NCI-H345 treated with DMSO at 0.1 percent for 48 hours (cell line): Measurements from ENCODE around the gene CST9L.

Experiments
- DNase-seq: peaks from one replicate; lab custom pipeline; 2025; ENCODE audit not compliant: unreplicated experiment; lab: John Stamatoyannopoulos, UW

Gene CST9L, protein sequence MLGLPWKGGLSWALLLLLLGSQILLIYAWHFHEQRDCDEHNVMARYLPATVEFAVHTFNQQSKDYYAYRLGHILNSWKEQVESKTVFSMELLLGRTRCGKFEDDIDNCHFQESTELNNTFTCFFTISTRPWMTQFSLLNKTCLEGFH

DNA sequence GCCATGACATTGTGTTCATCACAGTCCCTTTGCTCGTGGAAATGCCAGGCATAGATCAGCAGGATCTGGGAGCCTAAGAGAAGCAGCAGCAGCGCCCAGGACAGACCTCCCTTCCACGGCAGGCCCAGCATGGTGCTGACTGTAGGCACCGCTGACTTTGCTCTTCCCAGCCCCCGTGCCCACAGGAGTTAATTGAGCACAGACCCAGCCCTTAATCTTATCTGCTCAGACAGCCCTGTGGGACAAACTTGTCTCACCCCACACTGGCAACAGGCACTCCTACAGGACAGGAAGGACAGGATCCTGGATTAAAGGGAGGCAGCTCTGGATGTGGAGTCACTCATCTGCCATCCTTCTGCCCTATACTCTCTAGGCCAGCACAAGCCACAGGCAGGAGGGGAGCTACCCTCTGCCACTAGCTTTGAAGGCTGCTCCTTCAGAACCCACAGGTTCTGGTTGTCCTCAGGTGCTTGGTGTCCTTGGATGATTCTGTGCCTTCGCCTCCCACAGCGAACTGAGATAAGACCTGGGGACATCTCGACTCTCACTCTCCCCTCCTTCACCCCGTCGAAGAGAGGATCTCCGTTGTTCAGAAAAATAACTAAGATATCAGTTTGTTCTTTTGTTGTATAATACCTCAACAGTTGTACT, at the start of gene CST9L:
CST9L (minus strand) TSS at position 165 of the 651 bp plus-strand sequence; CDS start at position 131, 34 bp downstream.
- no peak for DNase-seq

DNA sequence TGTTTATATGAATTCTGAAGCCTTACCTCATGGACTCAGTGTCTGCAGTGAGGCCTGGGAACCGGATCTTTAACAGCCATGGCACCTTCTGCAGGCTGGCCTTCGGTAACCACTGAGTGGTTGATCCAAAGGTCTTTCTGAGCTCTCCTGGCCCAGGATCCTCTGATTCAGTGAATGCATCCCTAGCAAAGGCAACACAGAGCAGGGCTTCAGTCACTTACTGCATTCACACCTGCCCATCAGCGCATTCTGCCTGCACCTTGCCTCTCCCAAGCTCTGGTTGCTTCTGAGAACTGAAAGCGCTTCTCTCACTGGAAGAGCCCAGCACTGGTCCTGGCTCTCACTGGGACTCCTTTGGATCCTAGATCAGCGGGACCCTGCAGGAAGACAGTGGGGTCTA, 45.9 kb upstream of the CST9L start:
- DNase-seq: no peak

DNA sequence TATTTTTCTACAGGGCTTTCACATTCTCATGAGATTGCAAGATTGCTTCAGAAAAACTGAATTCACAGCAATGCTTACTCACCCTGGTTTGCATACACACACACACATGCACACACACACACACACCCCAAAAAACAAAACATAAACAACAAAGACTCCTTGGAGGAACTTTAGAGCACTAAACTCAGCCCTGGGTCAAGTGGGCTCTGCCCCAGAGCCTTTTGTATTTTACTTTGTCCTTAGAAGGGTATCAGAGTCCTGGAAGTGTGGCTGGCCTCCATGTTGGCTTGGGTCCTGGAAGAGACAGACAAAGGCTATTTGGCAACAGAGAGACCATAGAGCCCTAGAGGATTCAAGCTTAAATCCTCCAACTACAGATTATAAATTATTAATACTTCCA, 45.4 kb upstream of the CST9L start:
- DNase-seq: no peak

DNA sequence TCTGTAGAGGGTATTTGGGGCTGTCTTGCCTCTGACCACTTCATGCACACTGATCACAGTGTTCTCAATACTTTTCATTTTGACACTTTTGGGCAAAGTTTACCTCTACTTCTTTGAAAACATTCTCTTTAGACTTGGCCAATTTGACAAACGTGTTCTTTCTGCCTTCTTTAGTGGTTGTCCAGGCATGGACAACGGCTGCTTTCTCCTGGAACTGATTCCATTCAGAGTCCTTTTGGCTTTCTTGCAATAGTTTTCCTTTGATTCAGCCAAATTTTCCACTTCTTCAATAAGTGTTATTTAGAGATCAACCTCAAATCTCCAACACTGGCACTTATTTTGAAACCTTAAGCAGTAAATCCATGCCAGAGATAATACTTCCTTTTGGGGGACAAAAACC, 44.1 kb upstream of the CST9L start:
- DNase-seq: no peak

DNA sequence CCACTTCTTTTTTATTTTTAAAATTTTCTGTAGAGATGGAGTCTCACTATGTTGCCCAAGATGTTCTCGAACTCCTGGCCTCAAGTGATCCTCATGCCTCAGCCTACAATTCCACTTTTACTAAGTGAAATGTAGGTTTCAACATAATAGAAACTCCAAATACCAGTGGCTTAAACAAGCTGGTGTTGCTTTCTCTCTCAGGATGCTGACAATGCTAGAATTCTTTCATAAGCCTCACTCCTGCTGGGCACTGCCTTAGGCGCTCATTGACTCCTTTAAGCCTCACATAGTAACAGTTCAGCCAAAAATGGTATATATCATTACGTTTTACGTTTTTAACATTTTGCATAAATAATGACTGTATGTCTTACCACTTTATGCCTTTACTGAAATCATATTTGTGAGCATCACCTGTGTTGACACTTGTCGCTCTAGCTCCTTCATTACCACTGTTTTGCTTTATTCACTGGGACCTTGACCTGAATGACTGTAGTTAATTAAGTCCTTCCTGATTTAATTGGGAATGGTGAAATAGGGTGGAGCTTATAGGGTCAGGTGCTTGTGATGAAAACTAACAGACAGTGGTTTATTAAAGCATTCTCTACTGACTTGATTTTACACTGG, 41.3 kb upstream of the CST9L start:
- DNase-seq: no peak

DNA sequence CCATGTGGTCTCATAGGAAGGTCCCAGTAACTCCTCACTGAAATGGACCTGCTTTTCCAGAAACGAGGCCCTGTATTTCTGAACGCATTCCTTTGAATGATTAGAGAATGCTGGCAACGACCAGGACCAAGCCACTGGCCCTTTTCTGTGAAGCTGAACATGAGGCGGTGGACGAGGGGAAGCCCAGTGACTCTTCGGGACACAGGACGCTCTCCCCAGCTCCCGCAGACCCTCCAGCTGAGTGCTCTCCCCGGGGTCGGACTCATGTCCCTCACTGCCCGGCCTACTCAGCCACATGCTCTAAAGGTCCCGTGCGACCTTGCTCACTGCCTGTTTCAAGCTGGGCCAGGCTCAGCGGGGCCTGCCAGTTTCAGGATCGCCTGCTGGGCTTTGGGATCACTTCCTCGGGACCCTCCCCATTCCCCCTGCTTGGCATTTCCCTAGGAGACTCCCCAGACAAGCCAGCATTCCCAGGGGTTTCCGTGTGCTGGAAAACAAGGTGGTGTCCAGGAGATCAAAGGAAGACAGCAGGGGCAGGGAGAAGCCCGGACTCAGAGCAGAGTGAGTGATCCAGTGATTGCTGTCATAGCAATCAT, 40.1 kb upstream of the CST9L start:
- DNase-seq: no peak

DNA sequence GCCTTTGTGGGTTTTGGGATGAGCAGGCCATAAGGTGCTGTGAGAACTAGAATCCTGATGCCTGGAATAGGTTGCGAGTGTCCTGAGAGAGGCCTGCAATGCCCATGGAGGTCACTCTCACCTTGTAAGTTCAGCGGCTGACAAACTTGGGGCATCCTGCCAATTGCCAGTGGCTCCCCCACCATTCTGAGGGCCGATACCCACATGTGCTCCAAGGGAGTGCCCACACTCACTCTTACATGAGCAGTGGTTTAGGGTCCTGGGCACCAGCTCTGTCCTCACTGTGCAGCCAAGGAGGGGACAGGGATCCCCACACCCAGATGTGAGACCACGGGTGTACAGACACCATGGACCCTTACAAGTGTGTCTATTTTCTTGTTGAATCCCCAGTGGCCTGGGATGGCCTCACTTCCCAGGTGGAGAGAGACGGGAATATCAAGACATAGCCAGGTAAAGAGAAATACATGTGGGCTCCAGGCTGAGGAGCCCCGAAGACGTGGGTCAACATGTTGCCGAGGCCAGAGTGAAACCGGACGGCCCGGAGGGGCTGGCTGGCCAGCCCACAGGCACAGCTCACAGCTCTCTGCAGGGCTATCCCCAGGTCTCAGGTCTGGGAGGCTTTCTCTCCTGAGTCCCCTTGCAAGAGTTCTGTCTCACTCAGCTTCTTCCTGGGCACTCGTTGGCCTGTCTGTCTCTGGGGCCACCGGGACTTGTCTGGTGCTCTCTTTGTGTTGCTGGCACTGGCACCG, 39.4 kb upstream of the CST9L start:
- no peak for DNase-seq

DNA sequence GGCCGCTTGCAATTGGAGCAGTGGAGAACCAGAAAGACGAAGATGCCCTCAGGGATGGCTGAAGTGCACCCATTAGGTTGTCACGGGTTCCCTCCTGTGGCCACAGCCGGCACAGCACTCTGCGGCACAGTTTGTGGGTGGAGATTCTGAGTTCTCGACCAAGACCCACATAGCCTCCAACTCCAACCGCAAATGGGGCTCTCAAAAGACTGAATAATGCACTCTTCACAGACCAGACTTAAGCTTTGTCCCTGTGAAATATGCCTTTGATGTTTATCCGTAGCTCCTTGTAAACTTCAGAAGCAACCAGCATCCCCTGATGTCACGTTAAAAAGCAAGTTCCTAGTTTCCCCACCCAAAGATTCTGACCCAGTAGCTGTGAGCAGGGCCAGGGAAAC, 38.4 kb upstream of the CST9L start:
- DNase-seq: peak; percentile 41

DNA sequence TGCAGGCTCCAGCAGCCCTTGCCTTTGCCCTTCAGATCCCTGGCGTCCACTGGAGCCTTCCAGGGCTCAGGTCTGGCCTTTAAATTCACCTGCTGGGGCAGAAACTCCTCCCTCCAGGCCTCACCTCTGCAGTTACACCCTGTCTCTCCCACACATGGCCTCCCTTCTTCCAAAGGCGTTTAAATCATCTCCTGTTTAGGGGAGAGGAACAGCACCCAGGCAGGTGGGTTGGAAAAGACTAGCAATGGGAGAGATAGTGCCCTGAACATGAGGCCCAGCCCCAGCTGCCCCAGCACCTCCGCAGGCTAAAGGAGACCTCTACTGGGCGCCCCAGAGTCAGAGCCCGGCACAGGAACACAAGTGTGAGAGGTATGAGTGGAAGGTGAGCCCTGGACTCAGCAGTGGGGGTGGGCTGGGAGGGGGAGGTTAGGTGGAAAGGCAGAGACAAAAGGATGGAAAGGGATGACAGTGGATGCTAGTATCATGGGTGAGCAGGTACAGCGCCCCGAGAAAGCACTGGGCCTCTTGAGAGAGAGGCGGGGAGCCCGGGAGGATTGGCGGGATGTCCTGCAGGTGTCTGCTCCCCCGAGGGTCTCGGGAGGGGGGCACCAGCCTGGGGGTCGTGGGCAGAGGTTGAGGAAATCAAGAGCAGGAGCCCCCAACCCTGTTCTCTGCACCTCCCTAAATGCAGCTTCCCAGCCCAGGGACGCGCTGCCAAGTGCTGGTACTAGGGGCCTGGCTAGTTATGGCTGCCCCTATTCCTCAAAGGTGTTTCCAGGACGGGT, 37.8 kb upstream of the CST9L start, which contains the start of gene CST9:
CST9 (minus strand) TSS at position 51 of the 785 bp plus-strand sequence. CDS start 53 bp downstream, outside the sequence.
- no peak for DNase-seq

DNA sequence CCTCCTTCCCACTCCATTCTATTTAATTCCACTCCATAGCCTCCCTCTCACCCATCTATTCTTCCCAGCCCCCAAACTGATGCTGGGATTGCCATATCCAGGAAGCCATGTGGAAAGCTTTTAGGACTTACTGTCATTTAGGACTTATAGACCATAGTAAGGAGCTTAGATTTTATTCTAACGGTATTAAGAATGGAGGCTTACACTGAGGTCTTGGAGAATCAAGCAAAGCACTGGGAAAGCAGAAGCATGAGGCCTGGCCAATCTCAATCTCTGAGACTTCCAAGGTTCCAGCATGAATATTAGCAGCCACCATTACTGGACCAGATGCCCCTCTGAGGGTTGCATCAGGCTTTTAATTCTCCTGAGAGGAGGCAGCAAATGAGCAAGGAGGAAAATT, 36.0 kb upstream of the CST9L start:
- DNase-seq: no peak

DNA sequence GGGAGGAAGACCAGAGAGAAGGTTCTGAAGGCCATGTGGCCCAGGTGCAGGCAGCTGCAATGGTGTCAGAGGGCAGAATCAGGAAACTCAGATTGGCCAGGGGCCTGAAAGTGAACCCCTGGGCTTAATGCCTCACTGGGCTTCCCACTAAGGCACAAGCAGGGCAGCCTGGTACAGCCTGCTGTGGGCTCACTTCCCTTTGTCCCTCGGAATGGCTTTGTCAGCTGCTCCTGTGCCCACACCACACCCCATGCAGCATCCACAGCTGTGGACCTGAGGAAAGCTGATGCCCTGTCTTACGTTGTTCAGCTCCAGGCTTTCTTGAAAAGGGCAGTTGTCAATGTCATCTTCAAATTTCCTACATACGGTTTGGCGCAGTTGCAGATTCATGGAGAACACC, 35.0 kb upstream of the CST9L start:
- no peak for DNase-seq

DNA sequence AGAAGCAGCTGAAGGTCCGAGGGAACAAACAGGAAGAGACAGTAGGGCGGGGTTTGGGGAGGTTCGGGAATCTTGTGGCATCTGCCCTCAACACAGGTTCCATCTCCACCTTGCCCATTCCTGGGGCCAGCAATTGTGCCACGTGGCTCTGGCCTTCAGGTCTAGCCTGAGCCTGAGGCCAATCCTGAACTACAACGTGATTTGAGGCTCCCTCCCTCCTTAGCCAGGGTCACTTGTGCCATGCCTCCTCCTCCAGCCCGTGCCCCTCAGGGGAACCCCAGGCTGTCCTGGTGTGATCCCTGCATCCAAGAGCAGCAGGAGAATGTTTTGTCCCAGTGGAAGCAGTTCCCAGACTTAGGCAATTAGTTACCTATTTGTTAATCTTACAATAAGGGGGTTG, 34.4 kb upstream of the CST9L start:
- DNase-seq: no peak

DNA sequence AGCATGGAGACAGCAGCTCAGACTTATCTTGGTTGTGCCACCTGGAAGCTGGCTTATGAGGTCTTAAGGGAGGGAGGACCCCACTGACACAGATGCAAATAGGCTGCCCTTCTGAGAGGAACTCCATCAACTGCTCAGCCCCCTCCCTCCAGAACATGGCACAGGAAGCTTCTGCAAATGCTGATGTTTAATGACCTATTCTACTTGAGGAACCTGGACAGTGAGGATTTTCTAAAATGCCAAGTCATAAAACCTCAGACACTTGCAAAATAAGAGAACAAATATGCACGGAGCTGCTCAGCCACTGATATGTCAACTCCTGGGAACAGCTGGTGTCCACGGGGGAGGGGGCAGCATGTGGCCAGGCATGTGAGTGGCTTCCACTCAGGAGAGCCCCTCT, 34.0 kb upstream of the CST9L start:
- no peak for DNase-seq

DNA sequence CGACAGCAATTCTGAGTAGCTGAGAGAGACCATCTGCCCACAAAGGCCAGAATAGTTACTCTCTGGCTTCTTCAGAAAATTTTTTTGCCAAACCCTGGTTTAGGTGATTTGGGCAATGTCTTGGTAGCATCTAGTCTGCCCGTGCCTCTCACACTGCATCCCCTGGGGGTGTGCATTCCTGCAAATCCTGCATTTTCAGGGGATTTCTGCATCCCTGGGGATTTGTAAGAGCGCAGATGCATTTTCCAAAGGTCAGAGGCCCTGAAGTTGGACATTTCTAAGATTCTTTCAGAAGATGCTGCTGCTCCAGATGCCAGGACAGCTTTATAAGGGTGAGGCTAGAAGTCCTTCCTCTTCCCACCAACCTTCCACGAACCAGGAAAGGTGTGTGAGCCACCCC, 33.4 kb upstream of the CST9L start:
- DNase-seq: no peak

DNA sequence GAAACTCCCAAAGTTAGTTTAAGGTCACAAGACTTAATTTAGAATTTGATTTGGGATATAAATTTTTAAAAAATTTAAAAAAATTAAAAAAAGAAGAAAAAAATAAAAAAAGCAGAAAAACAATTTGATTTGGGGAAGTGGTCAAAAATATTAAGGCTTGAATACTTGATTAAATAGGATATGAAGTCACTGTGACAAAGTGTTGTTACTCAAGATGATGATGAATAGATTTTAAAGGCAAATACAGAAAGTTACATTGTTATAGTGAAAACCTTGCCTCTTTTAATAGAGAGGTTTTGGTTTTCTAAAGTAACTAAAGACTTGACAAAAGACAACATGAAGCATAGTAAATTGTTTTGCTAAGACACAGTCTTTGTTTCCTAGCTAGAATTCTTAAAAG, 30.2 kb upstream of the CST9L start:
- DNase-seq: no peak

DNA sequence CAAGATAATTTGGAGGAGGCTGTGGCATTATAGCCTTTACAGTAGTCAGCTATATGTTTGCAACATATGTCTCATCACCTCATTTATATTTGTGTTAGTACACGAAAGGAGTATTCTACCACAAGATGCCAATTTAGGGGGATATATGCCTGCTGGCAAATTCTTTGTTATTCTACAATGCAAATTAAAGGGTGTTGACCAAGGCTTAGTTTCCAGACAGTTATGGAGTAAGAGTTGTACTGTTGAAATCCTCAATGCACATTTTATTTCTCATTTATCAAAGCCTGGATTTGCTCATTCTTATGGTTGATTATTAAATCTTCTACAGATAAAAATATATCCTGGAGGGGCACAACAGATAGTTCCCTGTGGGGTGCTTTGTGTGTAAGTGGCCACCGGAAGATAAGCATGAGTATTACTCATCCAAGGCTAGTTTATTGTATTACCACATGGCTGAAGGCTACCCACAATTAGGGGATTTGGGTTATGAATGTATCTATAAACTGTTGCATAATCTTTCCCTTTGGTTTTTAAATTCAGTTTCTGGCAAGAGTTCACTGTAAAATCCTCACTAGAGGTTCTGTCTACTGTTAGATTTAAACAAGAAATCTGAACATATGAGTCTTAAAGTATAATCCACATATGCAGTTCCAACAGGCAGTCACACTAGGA, 28.4 kb upstream of the CST9L start:
- DNase-seq: no peak

DNA sequence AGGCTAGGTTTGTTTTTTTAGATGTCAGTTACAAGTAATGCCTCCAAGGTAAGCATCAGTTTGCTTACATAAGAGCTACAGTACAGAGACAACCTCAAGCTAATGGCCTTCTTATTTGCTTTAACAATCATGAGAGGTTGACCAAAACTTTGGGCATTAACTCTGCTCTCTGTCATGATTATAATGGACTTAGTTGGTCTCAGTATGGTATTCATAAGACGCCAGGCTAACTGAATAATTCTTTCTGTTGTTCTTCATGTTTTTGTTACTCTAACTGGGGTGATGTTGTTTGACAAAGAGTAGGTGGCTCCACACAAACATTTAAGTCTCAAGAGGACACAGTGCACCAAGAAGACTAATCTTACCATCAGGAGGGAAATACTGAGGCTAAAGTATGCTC, 27.7 kb upstream of the CST9L start:
- no peak for DNase-seq

DNA sequence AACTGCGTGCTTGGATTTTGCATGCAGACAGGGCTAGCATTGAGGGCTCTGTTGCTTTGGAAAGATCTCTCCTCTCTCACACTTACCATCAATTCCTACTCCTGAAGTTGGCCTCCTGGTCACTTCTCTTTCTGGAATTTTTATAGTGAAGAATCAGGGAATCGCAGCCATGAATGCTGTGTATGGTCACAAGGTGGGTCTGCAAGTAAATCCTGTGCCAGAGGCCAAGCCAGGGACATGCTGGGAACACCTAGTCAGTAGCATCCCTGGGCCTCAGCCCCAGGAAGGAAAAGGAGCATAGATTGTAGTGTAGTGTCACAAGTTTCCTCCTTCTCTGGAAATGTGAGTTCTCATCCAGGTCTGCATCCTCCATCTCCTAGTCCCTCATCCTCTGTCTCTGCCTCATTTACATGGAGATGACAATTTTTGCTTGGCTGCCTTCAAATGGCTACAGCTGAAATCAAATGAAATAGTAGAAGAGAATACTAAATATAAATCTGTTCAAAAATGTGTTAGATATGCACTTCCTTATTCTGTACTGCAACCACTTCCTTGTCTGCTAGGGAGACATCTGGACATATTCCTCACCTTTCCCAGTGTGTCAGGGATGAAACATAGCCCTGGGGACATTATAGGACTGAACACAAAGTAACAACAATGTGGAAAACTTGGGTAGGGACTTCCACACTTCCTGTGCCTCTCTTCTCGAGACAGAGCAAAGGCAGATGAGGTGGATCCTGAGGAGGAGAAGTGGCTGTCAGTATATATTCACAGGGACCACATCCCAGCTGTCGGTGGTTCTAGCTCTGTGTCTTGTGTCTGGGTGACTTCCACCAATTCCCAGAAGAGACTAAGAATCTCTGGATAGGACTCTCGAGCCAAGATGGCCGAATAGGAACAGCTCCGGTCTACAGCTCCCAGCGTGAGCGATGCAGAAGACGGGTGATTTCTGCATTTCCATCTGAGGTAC, 20.4 kb upstream of the CST9L start:
- DNase-seq: peak; percentile 14

DNA sequence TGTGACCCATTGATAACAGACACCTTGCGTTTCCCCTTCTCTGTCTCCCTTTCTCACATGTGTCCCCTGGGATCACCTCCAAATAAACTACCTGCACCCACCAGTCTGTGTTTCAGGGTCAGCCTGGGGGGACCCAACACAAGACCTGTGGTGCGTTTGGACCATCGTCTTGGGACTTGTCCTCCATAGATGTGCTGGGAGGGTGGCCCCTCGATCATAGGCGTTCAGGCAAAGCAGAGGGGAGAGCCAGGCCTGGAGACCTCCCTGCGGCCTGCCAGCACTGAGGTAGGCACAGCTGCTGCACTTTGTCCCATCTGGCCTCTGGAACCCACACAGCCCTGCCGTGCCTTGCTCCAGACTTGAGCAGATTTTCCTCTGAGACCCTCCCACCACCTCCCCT, 19.3 kb upstream of the CST9L start:
- DNase-seq: no peak
